Liver (tissue), 9 donors: ENCODE results near the gene RYR3. TPM values are rescaled to one million over a fixed set of nuclear protein-coding genes. Genes with fewer than 3 reads are reported as not detected.
A peak's percentile ranks its signal among the peaks of the same experiment; 100 is the strongest.

Experiments used
- DNase-seq: peaks from one replicate; pipeline ENCODE4 v3.0.0-alpha.2; 2017; ENCODE audit warnings: low spot score
- H3K27ac ChIP-seq, 2 donors: one replicate each; pipeline ENCODE4 v1.7.0; 2013; ENCODE audit warnings: inconsistent platforms in 2 of 2, low read length in 2 of 2, control low read depth in 1 of 2, low read depth in 1 of 2, mild to moderate bottlenecking in 1 of 2
- H3K27me3 ChIP-seq, 4 donors: one replicate each; pipeline versions ENCODE4 v1.6.1 to v1.7.0; 2013; ENCODE audit warnings: low read length in 3 of 4, inconsistent platforms in 1 of 4, mild to moderate bottlenecking in 1 of 4, moderate library complexity in 1 of 4; ENCODE audit not compliant: control insufficient read depth in 4 of 4, insufficient read depth in 4 of 4
- H3K36me3 ChIP-seq, 4 donors: one replicate each; pipeline versions ENCODE4 v1.6.1 to v1.7.0; 2013; ENCODE audit warnings: low read length in 3 of 4, mild to moderate bottlenecking in 3 of 4, low read depth in 1 of 4, moderate library complexity in 1 of 4; ENCODE audit not compliant: control insufficient read depth in 4 of 4, insufficient read depth in 3 of 4
- H3K4me1 ChIP-seq, 4 donors: one replicate each; pipeline versions ENCODE4 v1.6.1 to v1.7.0; 2013; ENCODE audit warnings: low read length in 3 of 4, mild to moderate bottlenecking in 3 of 4, moderate library complexity in 1 of 4; ENCODE audit not compliant: control insufficient read depth in 4 of 4, insufficient read depth in 4 of 4
- H3K4me3 ChIP-seq, 3 donors: one replicate each; pipeline versions ENCODE4 v1.6.1 to v1.7.0; 2013; ENCODE audit warnings: low read length in 3 of 3, control low read depth in 1 of 3, low read depth in 1 of 3, mild to moderate bottlenecking in 1 of 3
- H3K9ac ChIP-seq, 2 donors: one replicate each; pipeline ENCODE4 v1.7.0; 2013; ENCODE audit warnings: low read length in 2 of 2, mild to moderate bottlenecking in 2 of 2, moderate library complexity in 2 of 2, control low read depth in 1 of 2, low read depth in 1 of 2
- H3K9me3 ChIP-seq, 4 donors: one replicate each; pipeline versions ENCODE4 v1.6.1 to v1.7.0; 2013; ENCODE audit warnings: low read length in 3 of 4; ENCODE audit not compliant: control insufficient read depth in 4 of 4
- ATF3 ChIP-seq: IDR thresholded peaks from 2 replicates; pipeline ENCODE4 v1.6.1; 2016; ENCODE audit warnings: antibody characterized with exemption
- EGR1 ChIP-seq, 2 donors: IDR thresholded peaks; 2 replicates each; pipeline ENCODE4 v1.6.1; 2016 to 2018; ENCODE audit warnings: antibody characterized with exemption in 2 of 2, low read depth in 2 of 2
- FOXA1 ChIP-seq: IDR thresholded peaks from 2 replicates; pipeline ENCODE4 v1.6.1; 2016; ENCODE audit warnings: antibody characterized with exemption
- FOXA2 ChIP-seq: IDR thresholded peaks from 2 replicates; pipeline ENCODE4 v1.6.1; 2016; ENCODE audit warnings: antibody characterized with exemption
- HNF4G ChIP-seq: IDR thresholded peaks from 2 replicates; pipeline ENCODE4 v1.6.1; 2016; ENCODE audit warnings: antibody characterized with exemption
- JUND ChIP-seq, 2 donors: IDR thresholded peaks; 2 replicates each; pipeline ENCODE4 v1.6.1; 2016; ENCODE audit warnings: antibody characterized with exemption in 2 of 2
- NR2F2 ChIP-seq: IDR thresholded peaks from 2 replicates; pipeline ENCODE4 v1.6.1; 2016; ENCODE audit warnings: antibody characterized with exemption
- RAD21 ChIP-seq, 2 donors: IDR thresholded peaks; 2 replicates each; pipeline ENCODE4 v1.6.1; 2016; ENCODE audit warnings: antibody characterized with exemption in 2 of 2, mild to moderate bottlenecking in 2 of 2
- REST ChIP-seq: IDR thresholded peaks from 2 replicates; pipeline ENCODE4 v1.6.1; 2016; ENCODE audit warnings: antibody characterized with exemption, mild to moderate bottlenecking
- RXRA ChIP-seq, 2 donors: IDR thresholded peaks; 2 replicates each; pipeline ENCODE4 v1.6.1; 2017 to 2018; ENCODE audit warnings: antibody characterized with exemption in 2 of 2, mild to moderate bottlenecking in 1 of 2
- SP1 ChIP-seq: IDR thresholded peaks from 2 replicates; pipeline ENCODE4 v1.6.1; 2018; ENCODE audit warnings: antibody characterized with exemption, mild to moderate bottlenecking
- TAF1 ChIP-seq: conservative IDR thresholded peaks from 2 replicates; pipeline ENCODE4 v1.6.1; 2016; ENCODE audit warnings: antibody characterized with exemption, mild to moderate bottlenecking
- YY1 ChIP-seq: IDR thresholded peaks from 2 replicates; pipeline ENCODE4 v1.6.1; 2016; ENCODE audit warnings: antibody characterized with exemption, mild to moderate bottlenecking
- ZBTB33 ChIP-seq: IDR thresholded peaks from 2 replicates; pipeline ENCODE4 v1.6.1; 2016; ENCODE audit warnings: antibody characterized with exemption
- WGBS: extraction: QIAGEN DNeasy Blood & Tissue Kit; methylation state at CpG from one replicate; pipeline ENCODE4 v1.1.7; 2013; 5-methylcytosine and 5-hydroxymethylcytosine counted together
- polyA plus RNA-seq, 2 donors: library from polyadenylated mRNA; stranded (reverse) in 1 of 2; unstranded in 1 of 2; fragments of 200-250 nt in 1 of 2; fragments of >200 nt in 1 of 2; fragmentation: Nextera tagmentation in 1 of 2; extraction: Ambion mirVana in 1 of 2; gene quantifications; one replicate each; pipeline versions ENCODE4 v1.2.1 to v1.2.3, GENCODE V29; 2013 to 2015
- total RNA-seq, 2 donors: library from RNA; depleted of rRNA; stranded (reverse); fragments of >200 nt; gene quantifications; one replicate each; pipeline ENCODE4 v1.2.3, GENCODE V29; 2014
- TF ChIP-seq, protein P1 (sequence below): fragments of 150-350 bp; IDR thresholded peaks from 2 replicates; pipeline ENCODE4 v1.5.1; 2017; ENCODE audit warnings: improper control_type of control experiment, low read depth, low read length; ENCODE audit not compliant: missing input control
- TF ChIP-seq, protein P2 (sequence below): IDR thresholded peaks from 2 replicates; pipeline ENCODE4 v1.6.1; 2016; ENCODE audit warnings: antibody characterized with exemption
- donor health status: healthy.
- donor health status: healthy.
- donor health status: healthy.
- donor health status: healthy.
- donor health status: healthy.

RYR3 gene
- total and polyA plus RNA-seq, 4 donors: 0.01 to 1.1 (median 0.22) TPM

GRCh38 chr15:33808720-33809457 is 498.1 kb downstream of the RYR3 start:
- H3K27ac ChIP-seq: no peak overlapping the region
- peaks cover 0 to 3% (median 0%) of the 10 kb centered on the region in 4 donors for H3K27me3 ChIP-seq
- no peak overlapping the region for H3K4me3 ChIP-seq
- H3K36me3 ChIP-seq: no peaks in the 10 kb centered on the region
- peak; percentile 48 for DNase-seq
- 82% methylated on average over 10 of the region's 10 CpGs for WGBS
- peaks cover 0 to 4% (median under 1%) of the 10 kb centered on the region in 4 donors for H3K9me3 ChIP-seq
- TF ChIP-seq ATF3: no peak
- TF ChIP-seq HNF4G: no peak
- no peak for TF ChIP-seq YY1
- TF ChIP-seq, protein P1, sequence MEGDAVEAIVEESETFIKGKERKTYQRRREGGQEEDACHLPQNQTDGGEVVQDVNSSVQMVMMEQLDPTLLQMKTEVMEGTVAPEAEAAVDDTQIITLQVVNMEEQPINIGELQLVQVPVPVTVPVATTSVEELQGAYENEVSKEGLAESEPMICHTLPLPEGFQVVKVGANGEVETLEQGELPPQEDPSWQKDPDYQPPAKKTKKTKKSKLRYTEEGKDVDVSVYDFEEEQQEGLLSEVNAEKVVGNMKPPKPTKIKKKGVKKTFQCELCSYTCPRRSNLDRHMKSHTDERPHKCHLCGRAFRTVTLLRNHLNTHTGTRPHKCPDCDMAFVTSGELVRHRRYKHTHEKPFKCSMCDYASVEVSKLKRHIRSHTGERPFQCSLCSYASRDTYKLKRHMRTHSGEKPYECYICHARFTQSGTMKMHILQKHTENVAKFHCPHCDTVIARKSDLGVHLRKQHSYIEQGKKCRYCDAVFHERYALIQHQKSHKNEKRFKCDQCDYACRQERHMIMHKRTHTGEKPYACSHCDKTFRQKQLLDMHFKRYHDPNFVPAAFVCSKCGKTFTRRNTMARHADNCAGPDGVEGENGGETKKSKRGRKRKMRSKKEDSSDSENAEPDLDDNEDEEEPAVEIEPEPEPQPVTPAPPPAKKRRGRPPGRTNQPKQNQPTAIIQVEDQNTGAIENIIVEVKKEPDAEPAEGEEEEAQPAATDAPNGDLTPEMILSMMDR: no peak
- no peak for TF ChIP-seq TAF1
- TF ChIP-seq JUND (IDR thresholded peaks at IDR 0.05): no peak
- no peak for TF ChIP-seq FOXA1
- TF ChIP-seq ZBTB33: no peak
- no peak for TF ChIP-seq RXRA (IDR thresholded peaks at IDR 0.05)
- no peak for TF ChIP-seq RAD21 (IDR thresholded peaks at IDR 0.05)
- TF ChIP-seq SP1: no peak
- no peak for TF ChIP-seq NR2F2
- TF ChIP-seq, protein P2, sequence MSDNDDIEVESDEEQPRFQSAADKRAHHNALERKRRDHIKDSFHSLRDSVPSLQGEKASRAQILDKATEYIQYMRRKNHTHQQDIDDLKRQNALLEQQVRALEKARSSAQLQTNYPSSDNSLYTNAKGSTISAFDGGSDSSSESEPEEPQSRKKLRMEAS: no peak
- TF ChIP-seq REST: no peak
- no peak for TF ChIP-seq EGR1 (IDR thresholded peaks at IDR 0.05; ENCODE audit: low read depth in 2 of 2)
- no peak for TF ChIP-seq FOXA2
- H3K4me1 ChIP-seq: no peaks in the 10 kb centered on the region
- H3K9ac ChIP-seq: no peak overlapping the region
